SK-N-SH treated with all-trans-retinoic acid at 6 μM for 48 hours (cell line): Measurements from ENCODE around the gene SLC6A18.

Experiments
- BACH2 ChIP-seq: fragments of 250-450 bp; sonication (Bioruptor Pico); IDR thresholded peaks from 2 replicates; pipeline ENCODE4 v1.9.0; 2021; ENCODE audit warnings: mild to moderate bottlenecking, borderline replicate concordance
- CSRNP3 ChIP-seq: fragments of 250-450 bp; sonication (Bioruptor Pico); IDR thresholded peaks from 2 replicates; pipeline ENCODE4 v1.5.1; 2021; ENCODE audit warnings: mild to moderate bottlenecking, moderate library complexity
- PATZ1 ChIP-seq: fragments of 250-450 bp; sonication (Bioruptor Pico); IDR thresholded peaks from 2 replicates; pipeline ENCODE4 v1.8.0; 2020; ENCODE audit warnings: mild to moderate bottlenecking, moderate library complexity, borderline replicate concordance
- SNAI2 ChIP-seq: fragments of 250-450 bp; sonication (Bioruptor Pico); IDR thresholded peaks from 2 replicates; pipeline ENCODE4 v1.5.0; 2020; ENCODE audit warnings: mild to moderate bottlenecking, moderate library complexity
- ZFP30 ChIP-seq: fragments of 450-650 bp; formaldehyde crosslinking; IDR thresholded peaks from 2 replicates; pipeline ENCODE4 v1.5.0; 2022; ENCODE audit warnings: mild to moderate bottlenecking, moderate library complexity
- ZNF565 ChIP-seq: fragments of 450-650 bp; formaldehyde crosslinking; conservative IDR thresholded peaks from 2 replicates; pipeline ENCODE4 v1.5.0; 2020; ENCODE audit warnings: low read depth, mild to moderate bottlenecking, moderate library complexity
- ZNF70 ChIP-seq: fragments of 450-650 bp; formaldehyde crosslinking; IDR thresholded peaks from 2 replicates; pipeline ENCODE4 v1.5.0; 2020; ENCODE audit warnings: mild to moderate bottlenecking, moderate library complexity

GRCh38 chr5:1251678-1252580 lies 26.7 kb downstream of the SLC6A18 start:
- TF ChIP-seq ZNF565 (CRISPR knock-in tag) (no peak), PATZ1 (CRISPR knock-in tag) (no peak), ZNF70 (CRISPR knock-in tag) (no peak), ZFP30 (CRISPR knock-in tag) (no peak), BACH2 (CRISPR knock-in tag) (no peak), CSRNP3 (CRISPR knock-in tag) (no peak), SNAI2 (CRISPR knock-in tag) (no peak)
